H1 (cell line): Measurements from ENCODE around the gene FGF2. TPM values are rescaled to one million over a fixed set of nuclear protein-coding genes. Genes with fewer than 3 reads are reported as not detected.

Source experiments
- CTCF ChIA-PET: fragments of 300-600 bp; sonication (Branson Sonifier 250); formaldehyde crosslinking; loops from one replicate; lab custom pipeline; 2021; ENCODE audit not compliant: partially characterized antibody; lab: Charles Lee
- POLR2A ChIA-PET: fragments of 300-600 bp; sonication (Branson Sonifier 250); formaldehyde crosslinking; loops from one replicate; lab custom pipeline; 2021; ENCODE audit warnings: inconsistent platforms; ENCODE audit not compliant: partially characterized antibody; lab: Charles Lee
- DNase-seq, 2 experiments: peaks; one replicate each; pipeline versions ENCODE4 v3.0.0 to v3.0.0-alpha.2; 2010 to 2022; ENCODE audit warnings: low spot score in 2 of 2, low read depth in 1 of 2, mixed read lengths in 1 of 2
- FAIRE-seq: peaks from 2 replicates; lab custom pipeline; 2011; peaks lifted over from hg19 to GRCh38; lab: Jason Lieb, UNC
- H2AFZ ChIP-seq: 2 replicates; pipeline ENCODE4 v1.8.1; 2012; ENCODE audit warnings: low read length, inconsistent platforms
- H2AK5ac ChIP-seq: 2 replicates; pipeline ENCODE4 v1.6.1; 2013; ENCODE audit warnings: low read depth, low read length
- H2BK120ac ChIP-seq: replicated peaks from 2 replicates; pipeline ENCODE3; 2013; ENCODE audit warnings: low read depth, low read length, inconsistent platforms
- H2BK12ac ChIP-seq: 2 replicates; pipeline ENCODE4 v1.6.1; 2013; ENCODE audit warnings: low read depth, low read length
- H2BK15ac ChIP-seq: 2 replicates; pipeline ENCODE4 v1.6.1; 2013; ENCODE audit warnings: low read length
- H2BK20ac ChIP-seq: 2 replicates; pipeline ENCODE4 v1.6.1; 2013; ENCODE audit warnings: low read length
- H2BK5ac ChIP-seq: 2 replicates; pipeline ENCODE4 v1.6.1; 2013; ENCODE audit warnings: low read depth, low read length
- H3K14ac ChIP-seq: 2 replicates; pipeline ENCODE4 v1.6.1; 2013; ENCODE audit warnings: inconsistent platforms; ENCODE audit not compliant: insufficient read length
- H3K18ac ChIP-seq: 2 replicates; pipeline ENCODE4 v1.6.1; 2013; ENCODE audit warnings: low read length; ENCODE audit errors: extremely low read depth
- H3K23ac ChIP-seq: 2 replicates; pipeline ENCODE4 v1.6.1; 2013; ENCODE audit warnings: inconsistent platforms; ENCODE audit not compliant: insufficient read length
- H3K23me2 ChIP-seq: 2 replicates; pipeline ENCODE4 v1.6.1; 2013; ENCODE audit warnings: low read depth, low read length
- H3K27ac ChIP-seq: 2 replicates; pipeline ENCODE4 v1.6.1; 2011; ENCODE audit warnings: low read depth, low read length, inconsistent platforms
- H3K27me3 ChIP-seq, 4 experiments: replicated peaks in 1 of 4; 1 replicate in 1 of 4; 2 replicates in 3 of 4; pipeline versions ENCODE4 v1.6.1 to v1.8.1; 2011 to 2013; ENCODE audit warnings: low read length in 3 of 4, mild to moderate bottlenecking in 3 of 4, inconsistent platforms in 2 of 4, mixed read lengths in 2 of 4, moderate library complexity in 1 of 4; ENCODE audit not compliant: control insufficient read depth in 3 of 4, insufficient read depth in 3 of 4; ENCODE audit errors: extremely low read depth in 1 of 4
- H3K36me3 ChIP-seq, 4 experiments: 2 replicates each; pipeline versions ENCODE4 v1.6.1 to v1.8.1; 2011 to 2013; ENCODE audit warnings: mild to moderate bottlenecking in 4 of 4, low read length in 3 of 4, moderate library complexity in 2 of 4, control low read depth in 1 of 4, inconsistent platforms in 1 of 4; ENCODE audit not compliant: insufficient read depth in 4 of 4, control insufficient read depth in 2 of 4
- H3K4ac ChIP-seq: replicated peaks from 2 replicates; pipeline ENCODE3; 2013; ENCODE audit warnings: low read length, low read depth, mixed read lengths, inconsistent platforms; ENCODE audit not compliant: insufficient read length
- H3K4me1 ChIP-seq, 4 experiments: replicated peaks in 1 of 4; 1 replicate in 1 of 4; 2 replicates in 3 of 4; pipeline versions ENCODE4 v1.6.1 to v1.8.1; 2011 to 2013; ENCODE audit warnings: low read length in 3 of 4, inconsistent platforms in 2 of 4, mixed read lengths in 1 of 4; ENCODE audit not compliant: insufficient read depth in 4 of 4, control insufficient read depth in 3 of 4
- H3K4me2 ChIP-seq, 2 experiments: 2 replicates each; pipeline versions ENCODE4 v1.6.1 to v1.8.1; 2011 to 2013; ENCODE audit warnings: low read depth in 2 of 2, low read length in 2 of 2, control low read depth in 1 of 2, inconsistent platforms in 1 of 2, mild to moderate bottlenecking in 1 of 2; ENCODE audit not compliant: insufficient read depth in 1 of 2
- H3K4me3 ChIP-seq, 4 experiments: fragments of 200-600, 300-600 bp in 1 of 4; sonication (generic), shearing (Covaris generic), sonication (Bioruptor Twin) in 1 of 4; 2 replicates each; pipeline versions ENCODE4 v1.5.1 to v1.8.1; 2011 to 2016; ENCODE audit warnings: low read length in 4 of 4, low read depth in 3 of 4, control low read depth in 2 of 4, inconsistent platforms in 2 of 4, mild to moderate bottlenecking in 2 of 4, mixed read lengths in 1 of 4, moderate library complexity in 1 of 4; ENCODE audit not compliant: insufficient read depth in 2 of 4; ENCODE audit errors: extremely low read depth in 1 of 4
- H3K56ac ChIP-seq: replicated peaks from 2 replicates; pipeline ENCODE3; 2013; ENCODE audit warnings: low read depth, mild to moderate bottlenecking, mixed read lengths, low read length, inconsistent platforms; ENCODE audit not compliant: insufficient read length
- H3K79me1 ChIP-seq: 2 replicates; pipeline ENCODE4 v1.6.1; 2013; ENCODE audit warnings: low read depth, low read length, control low read depth
- H3K79me2 ChIP-seq, 2 experiments: 2 replicates each; pipeline versions ENCODE4 v1.6.1 to v1.8.1; 2012 to 2013; ENCODE audit warnings: low read length in 2 of 2, mild to moderate bottlenecking in 2 of 2, inconsistent platforms in 1 of 2; ENCODE audit not compliant: insufficient read depth in 2 of 2, control insufficient read depth in 1 of 2
- H3K9ac ChIP-seq, 4 experiments: replicated peaks in 1 of 4; 1 replicate in 1 of 4; 2 replicates in 3 of 4; pipeline versions ENCODE4 v1.6.1 to v1.8.1; 2011 to 2013; ENCODE audit warnings: low read depth in 3 of 4, low read length in 3 of 4, control low read depth in 2 of 4, mild to moderate bottlenecking in 2 of 4, moderate library complexity in 2 of 4, inconsistent platforms in 1 of 4; ENCODE audit errors: extremely low read depth in 1 of 4
- H3K9me3 ChIP-seq, 2 experiments: 2 replicates each; pipeline versions ENCODE4 v1.6.1 to v1.8.1; 2012 to 2013; ENCODE audit warnings: mild to moderate bottlenecking in 2 of 2, moderate library complexity in 2 of 2, control low read depth in 1 of 2, inconsistent platforms in 1 of 2, low read depth in 1 of 2, low read length in 1 of 2, mixed read lengths in 1 of 2; ENCODE audit not compliant: insufficient read depth in 2 of 2
- H4K20me1 ChIP-seq, 2 experiments: replicated peaks in 1 of 2; 2 replicates each; pipeline versions ENCODE3 to v1.8.1; 2011 to 2013; ENCODE audit warnings: inconsistent platforms in 2 of 2, low read length in 2 of 2, mild to moderate bottlenecking in 1 of 2; ENCODE audit not compliant: insufficient read depth in 2 of 2, control insufficient read depth in 1 of 2
- H4K5ac ChIP-seq: 2 replicates; pipeline ENCODE4 v1.6.1; 2013; ENCODE audit warnings: low read length, low read depth, mixed read lengths, inconsistent platforms; ENCODE audit not compliant: insufficient read length
- H4K8ac ChIP-seq: 2 replicates; pipeline ENCODE4 v1.8.0; 2013; ENCODE audit warnings: mild to moderate bottlenecking, moderate library complexity, low read length, inconsistent platforms; ENCODE audit not compliant: insufficient read depth; ENCODE audit errors: extremely low read depth
- H4K91ac ChIP-seq: replicated peaks from 2 replicates; pipeline ENCODE3; 2013; ENCODE audit warnings: low read length, mixed read lengths, inconsistent platforms; ENCODE audit not compliant: insufficient read length
- CTCF ChIP-seq, 3 experiments: IDR thresholded peaks; 1 replicate in 2 of 3; 2 replicates in 1 of 3; pipeline versions ENCODE4 v1.5.1 to v1.6.1; 2011; ENCODE audit warnings: low read length in 3 of 3, mild to moderate bottlenecking in 3 of 3, inconsistent platforms in 2 of 3, low read depth in 1 of 3, moderate library complexity in 1 of 3; ENCODE audit not compliant: insufficient read depth in 1 of 3; ENCODE audit errors: control extremely low read depth in 1 of 3
- EZH2 ChIP-seq: fragments of 200-600 bp; sonication (generic); IDR thresholded peaks from 2 replicates; pipeline ENCODE4 v1.7.1; 2012; ENCODE audit warnings: low read depth, mild to moderate bottlenecking, moderate library complexity, low read length, inconsistent platforms; ENCODE audit not compliant: severe bottlenecking
- RAD21 ChIP-seq, 2 experiments: IDR thresholded peaks in 1 of 2; conservative IDR thresholded peaks in 1 of 2; 2 replicates each; pipeline ENCODE4 v1.6.1; 2011; ENCODE audit warnings: low read depth in 2 of 2, low read length in 2 of 2, improper control_type of control experiment in 1 of 2, inconsistent platforms in 1 of 2, mild to moderate bottlenecking in 1 of 2, moderate library complexity in 1 of 2
- TAF1 ChIP-seq: IDR thresholded peaks from 2 replicates; pipeline ENCODE4 v1.6.1; 2011; ENCODE audit warnings: mild to moderate bottlenecking, low read depth, low read length
- polyA plus RNA-seq, 7 experiments: library from polyadenylated mRNA; depleted of rRNA in 3 of 7; stranded (reverse) in 5 of 7; unstranded in 2 of 7; fragments of >200 nt in 5 of 7; fragments of 200-250 nt in 2 of 7; gene quantifications; 1 replicate in 5 of 7; 2 replicates in 1 of 7; 4 replicates in 1 of 7; pipeline versions ENCODE4 v1.2.1 to v1.2.3, GENCODE V29; 2011 to 2013; ENCODE audit warnings: missing spikeins in 2 of 7, mixed read lengths in 2 of 7
- total RNA-seq: library from RNA; stranded (reverse); fragmentation: NEBNext Ultra II Directional; extraction: Animal tissue kit (Norgen Biotek cat#: 25700); gene quantifications from 2 replicates; pipeline ENCODE4 v1.2.1, GENCODE V29; 2021

FGF2 gene
- total and polyA plus RNA-seq, 2 of the 8 experiments (the other 6 are each of a cell fraction or from before 2014, with no cell fraction given) = 23.4 to 145 TPM

- no peak overlapping the region for H3K23ac ChIP-seq
- H3K23me2 ChIP-seq = no peaks in the 10 kb centered on the region
- H3K18ac ChIP-seq = no peak overlapping the region
- no peak overlapping the region for H2BK120ac ChIP-seq
- FAIRE-seq = no peak
- no peaks in the 10 kb centered on the region for H3K4me1 ChIP-seq
- no peak for DNase-seq
- no peak overlapping the region for H2AFZ ChIP-seq
- H2BK20ac ChIP-seq = no peak overlapping the region
- H3K9me3 ChIP-seq = no peaks in the 10 kb centered on the region
- H4K91ac ChIP-seq = no peak overlapping the region
- no peak overlapping the region for H3K4me2 ChIP-seq
- H3K36me3 ChIP-seq = peaks cover 8 to 63% (median 29%) of the 10 kb centered on the region in 4 experiments; a peak in 7 of 8 replicates
- H3K79me1 ChIP-seq = no peaks in the 10 kb centered on the region; the same call in 1 of the 2 replicates
- CTCF ChIA-PET = interaction anchor here (0.7 to 3.1 kb wide), 20 partner anchors 9 to 436 kb away, joined by 3 to 19 read pairs (median 3); partner anchors contain the start of genes BBS12 and NUDT6
- H3K4ac ChIP-seq = no peak overlapping the region
- TF ChIP-seq TAF1 (no peak), RAD21 (IDR thresholded peaks at IDR 0.05 in 1 of 2, conservative IDR thresholded peaks at IDR 0.05 in 1 of 2; ENCODE audit: low read depth in 2 of 2, low read length in 2 of 2) (peak in 1 of 2 experiments; percentile 16; a peak in 2 of 4 replicates), CTCF (IDR thresholded peaks at IDR 0.05; ENCODE audit: control extremely low read depth in 1 of 3, insufficient read depth in 1 of 3, low read depth in 1 of 3, low read length in 3 of 3) (peak in 1 of 3 experiments; percentile 21; a peak in 2 of 4 replicates), EZH2 (no peak)
- H2BK15ac ChIP-seq = no peak overlapping the region
- POLR2A ChIA-PET = no interaction called here
- H3K14ac ChIP-seq = no peak overlapping the region
- peaks cover 0 to 2% (median 0%) of the 10 kb centered on the region in 4 experiments; a peak in 1 of 7 replicates for H3K27me3 ChIP-seq
- peaks cover 0 to 4% of the 10 kb centered on the region in 2 experiments for H4K20me1 ChIP-seq
- no peak overlapping the region for H3K56ac ChIP-seq
- no peak overlapping the region for H3K4me3 ChIP-seq
- no peak overlapping the region for H3K27ac ChIP-seq
- no peak overlapping the region for H3K9ac ChIP-seq
- no peak overlapping the region for H4K5ac ChIP-seq
- H2BK12ac ChIP-seq = no peak overlapping the region
- no peak overlapping the region for H2BK5ac ChIP-seq
- H4K8ac ChIP-seq = no peak overlapping the region
- H2AK5ac ChIP-seq = no peak overlapping the region
- peaks cover 0 to 20% of the 10 kb centered on the region in 2 experiments; a peak in 2 of 4 replicates for H3K79me2 ChIP-seq
Observed at GRCh38 chr4:122930862-122931261, 104.2 kb downstream of the FGF2 start.
